ENCODE results near the gene RCSD1. TPM values are rescaled to one million over a fixed set of nuclear protein-coding genes. Genes with fewer than 3 reads are reported as not detected.

Gene RCSD1
- total and polyA plus RNA-seq, 8 donors: 12.2 to 21.9 (median 21.3) TPM

GRCh38 chr1:167674156-167674555, 44.1 kb downstream of the RCSD1 start:
- peaks cover 0 to 3% of the 10 kb centered on the region in 2 donors for H3K9me3 ChIP-seq
- no peak for DNase-seq
- intact Hi-C loops (cut with DNase I): no loop called here
- no peaks in the 10 kb centered on the region for H3K27me3 ChIP-seq
- peaks cover 0 to 33% of the 10 kb centered on the region in 2 donors for H3K4me1 ChIP-seq
- no peak overlapping the region for H3K27ac ChIP-seq
- H3K36me3 ChIP-seq: no peaks in the 10 kb centered on the region
- no peak overlapping the region for H3K4me3 ChIP-seq
- ATAC-seq: no peak
- no peak for TF ChIP-seq CTCF (IDR thresholded peaks at IDR 0.05)

- no peak for TF ChIP-seq CTCF (IDR thresholded peaks at IDR 0.05)
- Histone ChIP-seq H3K9me3 (peaks cover 0 to 3% of the 10 kb centered on the region in 2 donors), H3K27ac (no peak overlapping the region), H3K4me3 (no peak overlapping the region), H3K27me3 (no peaks in the 10 kb centered on the region), H3K4me1 (peaks cover 0 to 33% of the 10 kb centered on the region in 2 donors), H3K36me3 (no peaks in the 10 kb centered on the region)
- intact Hi-C loops (cut with DNase I): no loop called here
- DNase-seq (no peak), ATAC-seq (no peak)
Measured at GRCh38 chr1:167675440-167675839, 45.4 kb downstream of the RCSD1 start.

- no peak for TF ChIP-seq CTCF (IDR thresholded peaks at IDR 0.05)
- intact Hi-C loops (cut with DNase I): no loop called here
- ATAC-seq: no peak
Measured at GRCh38 chr1:167676205-167676915, 46.3 kb downstream of the RCSD1 start.

GRCh38 chr1:167676916-167677848, 47.1 kb downstream of the RCSD1 start:
- peaks cover 0 to 3% of the 10 kb centered on the region in 2 donors for H3K9me3 ChIP-seq
- ATAC-seq: no peak
- no peak for TF ChIP-seq CTCF (IDR thresholded peaks at IDR 0.05)

More at GRCh38 chr1:167676205-167676915, 46.3 kb downstream of the RCSD1 start:
- DNase-seq: no peak
- Histone ChIP-seq H3K4me1 (peaks cover 0 to 29% of the 10 kb centered on the region in 2 donors), H3K9me3 (peaks cover 0 to 3% of the 10 kb centered on the region in 2 donors), H3K4me3 (no peak overlapping the region), H3K36me3 (peaks cover 0 to 4% of the 10 kb centered on the region in 2 donors), H3K27me3 (no peaks in the 10 kb centered on the region), H3K27ac (no peak overlapping the region)

GRCh38 chr1:167678422-167678821, 48.4 kb downstream of the RCSD1 start:
- Histone ChIP-seq H3K4me1 (peaks cover 2 to 30% of the 10 kb centered on the region in 2 donors), H3K27me3 (no peaks in the 10 kb centered on the region), H3K9me3 (peaks cover 0 to 3% of the 10 kb centered on the region in 2 donors), H3K27ac (no peak overlapping the region), H3K36me3 (peaks cover 0 to 5% of the 10 kb centered on the region in 2 donors), H3K4me3 (no peak overlapping the region)
- ATAC-seq (no peak), DNase-seq (no peak)
- intact Hi-C loops (cut with DNase I): no loop called here
- TF ChIP-seq CTCF (IDR thresholded peaks at IDR 0.05): no peak

More at GRCh38 chr1:167676916-167677848, 47.1 kb downstream of the RCSD1 start:
- Histone ChIP-seq H3K4me1 (peaks cover 0 to 26% of the 10 kb centered on the region in 2 donors), H3K4me3 (no peak overlapping the region), H3K27me3 (no peaks in the 10 kb centered on the region), H3K27ac (no peak overlapping the region), H3K36me3 (peaks cover 0 to 5% of the 10 kb centered on the region in 2 donors)
- no peak for DNase-seq
- intact Hi-C loops (cut with DNase I): no loop called here
